HCT116 (cell line): ENCODE data around the gene MICAL3. TPM values are rescaled to one million over a fixed set of nuclear protein-coding genes. Genes with fewer than 3 reads are reported as not detected.

Experiments used
- ATAC-seq: fragments of 200-7000 bp; cut with Tn5 transposase; 2 replicates; pipeline ENCODE4 v1.9.1; 2020; ENCODE audit warnings: mild to moderate bottlenecking, moderate library complexity
- BruUV-seq: library from RNA; stranded (reverse); fragments of 400-500 nt; replicated peaks from 2 replicates; lab custom pipeline; 2021; lab: Mats Ljungman, UMichigan
- CTCF ChIA-PET: fragments of 300-600 bp; sonication (Branson Sonifier 250); formaldehyde crosslinking; loops from one replicate; lab custom pipeline; 2021; ENCODE audit warnings: antibody characterized with exemption; lab: Charles Lee
- POLR2A ChIA-PET: fragments of 300-600, 350-600 bp; sonication (Branson Sonifier 250); formaldehyde crosslinking; loops from one replicate; lab custom pipeline; 2021; ENCODE audit warnings: antibody characterized with exemption; lab: Charles Lee
- RAD21 ChIA-PET, 2 experiments: fragments of 300-600 bp; sonication (Branson Sonifier 250); formaldehyde crosslinking; loops; one replicate each; lab custom pipeline; 2023; ENCODE audit warnings: low total read pairs in 2 of 2; ENCODE audit not compliant: uncharacterized antibody in 2 of 2, unreplicated experiment in 2 of 2, low non-redundant PET in 1 of 2; lab: Charles Lee
- DNase-seq: peaks from one replicate; pipeline ENCODE4 v3.0.0-alpha.2; 2010; ENCODE audit warnings: low read depth, low spot score
- H2AFZ ChIP-seq: fragments of 200-600 bp; shearing (Covaris generic), sonication (generic); 2 replicates; pipeline ENCODE4 v1.6.1; 2017; ENCODE audit warnings: low read depth, mixed run types, mixed read lengths, antibody characterized with exemption, low read length; ENCODE audit not compliant: poor library complexity, severe bottlenecking
- H3K27ac ChIP-seq: 2 replicates; pipeline ENCODE4 v1.5.1; 2012; ENCODE audit warnings: low read depth, low read length
- H3K27me3 ChIP-seq: fragments of 200-600 bp; sonication (generic); 2 replicates; pipeline ENCODE4 v1.6.1; 2016; ENCODE audit warnings: mixed run types, low read length, mixed read lengths; ENCODE audit not compliant: insufficient read depth
- H3K36me3 ChIP-seq, 2 experiments: fragments of 200-500 bp in 1 of 2; fragments of 200-600 bp in 1 of 2; sonication (Bioruptor generic) in 1 of 2; sonication (generic) in 1 of 2; 2 replicates each; pipeline versions ENCODE4 v1.5.1 to v1.6.1; 2014 to 2016; ENCODE audit warnings: low read length in 2 of 2, inconsistent platforms in 1 of 2, mixed read lengths in 1 of 2, mixed run types in 1 of 2; ENCODE audit not compliant: insufficient read depth in 2 of 2, control insufficient read depth in 1 of 2
- H3K4me1 ChIP-seq, 2 experiments: fragments of 200-600 bp in 1 of 2; sonication (generic) in 1 of 2; 2 replicates each; pipeline versions ENCODE4 v1.5.1 to v1.6.1; 2012 to 2017; ENCODE audit warnings: low read length in 2 of 2, inconsistent platforms in 1 of 2, mild to moderate bottlenecking in 1 of 2, mixed read lengths in 1 of 2, mixed run types in 1 of 2, moderate library complexity in 1 of 2; ENCODE audit not compliant: insufficient read depth in 2 of 2, control insufficient read depth in 1 of 2
- H3K4me2 ChIP-seq: fragments of 200-600 bp; sonication (generic); 2 replicates; pipeline ENCODE4 v1.6.1; 2017; ENCODE audit warnings: mixed run types, low read length, mixed read lengths
- H3K4me3 ChIP-seq, 2 experiments: fragments of 200-600 bp in 1 of 2; sonication (generic) in 1 of 2; replicated peaks in 1 of 2; 2 replicates each; pipeline ENCODE4 v1.5.1; 2011 to 2016; ENCODE audit warnings: low read length in 2 of 2, control low read depth in 1 of 2, low read depth in 1 of 2, mild to moderate bottlenecking in 1 of 2, mixed read lengths in 1 of 2, mixed run types in 1 of 2
- H3K79me2 ChIP-seq: fragments of 200-600 bp; sonication (generic); 2 replicates; pipeline ENCODE4 v1.6.1; 2017; ENCODE audit warnings: mild to moderate bottlenecking, mixed run types, low read length, moderate library complexity, mixed read lengths; ENCODE audit not compliant: insufficient read depth
- H3K9ac ChIP-seq: fragments of 200-600 bp; sonication (generic); 2 replicates; pipeline ENCODE4 v1.6.1; 2016; ENCODE audit warnings: low read length, mixed read lengths
- H3K9me2 ChIP-seq: fragments of 200-600 bp; sonication (generic), shearing (Covaris generic); 2 replicates; pipeline ENCODE4 v1.6.1; 2017; ENCODE audit warnings: mixed run types, mild to moderate bottlenecking, moderate library complexity; ENCODE audit not compliant: insufficient read depth
- H3K9me3 ChIP-seq, 2 experiments: fragments of 200-500 bp in 1 of 2; fragments of 200-600 bp in 1 of 2; sonication (Bioruptor generic) in 1 of 2; sonication (generic) in 1 of 2; 2 replicates each; pipeline ENCODE4 v1.6.1; 2014 to 2017; ENCODE audit warnings: low read length in 2 of 2, mixed read lengths in 2 of 2, inconsistent platforms in 1 of 2, low read depth in 1 of 2, mild to moderate bottlenecking in 1 of 2, mixed run types in 1 of 2, moderate library complexity in 1 of 2; ENCODE audit not compliant: control insufficient read depth in 1 of 2, insufficient read depth in 1 of 2
- H4K20me1 ChIP-seq: fragments of 200-600 bp; sonication (generic), shearing (Covaris generic); 2 replicates; pipeline ENCODE4 v1.6.1; 2017; ENCODE audit warnings: mixed run types, mild to moderate bottlenecking, moderate library complexity; ENCODE audit not compliant: insufficient read depth
- ATF3 ChIP-seq: IDR thresholded peaks from 2 replicates; pipeline ENCODE4 v1.6.1; 2012
- CEBPB ChIP-seq: IDR thresholded peaks from 2 replicates; pipeline ENCODE4 v1.6.1; 2012; ENCODE audit warnings: low read depth
- CTCF ChIP-seq, 3 experiments: fragments of 200-600 bp in 1 of 3; sonication (generic) in 1 of 3; IDR thresholded peaks in 2 of 3; conservative IDR thresholded peaks in 1 of 3; 2 replicates each; pipeline ENCODE4 v1.5.1; 2012 to 2017; ENCODE audit warnings: low read depth in 2 of 3, low read length in 2 of 3, antibody characterized with exemption in 1 of 3, borderline replicate concordance in 1 of 3, control low read depth in 1 of 3, mild to moderate bottlenecking in 1 of 3, mixed read lengths in 1 of 3, mixed run types in 1 of 3, moderate library complexity in 1 of 3; ENCODE audit not compliant: insufficient read depth in 1 of 3
- EGR1 ChIP-seq: IDR thresholded peaks from 2 replicates; pipeline ENCODE4 v1.6.1; 2012; ENCODE audit warnings: low read depth
- EZH2 ChIP-seq: fragments of 200-600 bp; sonication (generic); IDR thresholded peaks from 2 replicates; pipeline ENCODE4 v1.6.1; 2017; ENCODE audit warnings: antibody characterized with exemption, mixed run types
- EZH2phosphoT487 ChIP-seq: fragments of 200-600 bp; IDR thresholded peaks from 2 replicates; pipeline ENCODE4 v1.6.1; 2018; ENCODE audit warnings: antibody characterized with exemption, borderline replicate concordance
- FOSL1 ChIP-seq: IDR thresholded peaks from 2 replicates; pipeline ENCODE4 v1.6.1; 2012; ENCODE audit warnings: low read depth
- JUND ChIP-seq: IDR thresholded peaks from 2 replicates; pipeline ENCODE4 v1.6.1; 2012
- MAX ChIP-seq: IDR thresholded peaks from 2 replicates; pipeline ENCODE4 v1.6.1; 2012
- POLR2A ChIP-seq: IDR thresholded peaks from 2 replicates; pipeline ENCODE4 v1.7.0; 2011; ENCODE audit warnings: borderline replicate concordance; ENCODE audit not compliant: insufficient read depth, insufficient read length; ENCODE audit errors: extremely low read depth
- POLR2AphosphoS5 ChIP-seq: IDR thresholded peaks from 2 replicates; pipeline ENCODE4 v1.6.1; 2011; ENCODE audit warnings: mild to moderate bottlenecking, low read depth, low read length, moderate library complexity
- RAD21 ChIP-seq: IDR thresholded peaks from 2 replicates; pipeline ENCODE4 v1.6.1; 2012; ENCODE audit warnings: low read depth, mild to moderate bottlenecking
- REST ChIP-seq: IDR thresholded peaks from 2 replicates; pipeline ENCODE4 v1.6.1; 2012; ENCODE audit warnings: low read depth
- SIN3A ChIP-seq: IDR thresholded peaks from 2 replicates; pipeline ENCODE4 v1.6.1; 2012; ENCODE audit warnings: low read depth
- SP1 ChIP-seq: IDR thresholded peaks from 2 replicates; pipeline ENCODE4 v1.6.1; 2012; ENCODE audit warnings: low read depth
- SRF ChIP-seq: IDR thresholded peaks from 2 replicates; pipeline ENCODE4 v1.6.1; 2012; ENCODE audit warnings: low read depth
- TCF7L2 ChIP-seq: IDR thresholded peaks from 2 replicates; pipeline ENCODE4 v1.7.0; 2011; ENCODE audit warnings: borderline replicate concordance, inconsistent platforms; ENCODE audit not compliant: insufficient read depth, insufficient read length; ENCODE audit errors: extremely low read depth
- YY1 ChIP-seq: IDR thresholded peaks from 2 replicates; pipeline ENCODE4 v1.6.1; 2011; ENCODE audit warnings: low read length, low read depth, moderate library complexity, mild to moderate bottlenecking; ENCODE audit not compliant: insufficient replicate concordance; ENCODE audit errors: extremely low read depth
- ZBTB33 ChIP-seq: IDR thresholded peaks from 2 replicates; pipeline ENCODE4 v1.6.1; 2011; ENCODE audit warnings: mild to moderate bottlenecking, low read length, moderate library complexity; ENCODE audit not compliant: insufficient replicate concordance; ENCODE audit errors: extremely low read depth
- ZNF274 ChIP-seq: fragments of 200-500 bp; sonication (Bioruptor generic); IDR thresholded peaks from 2 replicates; pipeline ENCODE4 v1.6.1; 2014; ENCODE audit warnings: mild to moderate bottlenecking, low read depth, low read length, inconsistent platforms
- intact Hi-C: fragments of 100-400 bp; cut with micrococcal nuclease; formaldehyde crosslinking; loops from 2 replicates; pipeline ENCODE4 v1.10.0; 2022
- total RNA-seq: library from RNA; stranded (reverse); gene quantifications from one replicate; pipeline ENCODE4 v1.2.1, GENCODE V29; 2021; ENCODE audit not compliant: unreplicated experiment

Gene MICAL3
- total RNA-seq, 1 experiment from 2014 or later = 30.8 TPM

GRCh38 chr22:17920992-17921650, 103.2 kb downstream of the MICAL3 start:
- ChIA-PET RAD21 (no interaction called here), POLR2A (no interaction called here), CTCF (interaction anchor here (1.8 kb wide), 1 partner anchor 155 kb away, joined by 4 read pairs; no protein-coding TSS in a partner anchor)
- Histone ChIP-seq H3K9me3 (no peaks in the 10 kb centered on the region), H3K4me3 (no peak overlapping the region), H3K27me3 (no peaks in the 10 kb centered on the region), H3K36me3 (no peaks in the 10 kb centered on the region), H3K4me2 (no peak overlapping the region), H4K20me1 (peaks cover 18% of the 10 kb centered on the region), H3K9ac (no peak overlapping the region), H3K79me2 (peaks cover 93% of the 10 kb centered on the region), H2AFZ (no peak overlapping the region), H3K4me1 (peaks cover 36 to 71% of the 10 kb centered on the region in 2 experiments), H3K9me2 (no peaks in the 10 kb centered on the region), H3K27ac (no peak overlapping the region)
- DNase-seq (no peak), ATAC-seq (no peak)
- BruUV-seq = no TSS peak
- no peak for TF ChIP-seq CEBPB
- TF ChIP-seq FOSL1 = no peak
- no peak for TF ChIP-seq RAD21
- TF ChIP-seq CTCF (IDR thresholded peaks at IDR 0.05 in 2 of 3, conservative IDR thresholded peaks at IDR 0.05 in 1 of 3; ENCODE audit: borderline replicate concordance in 1 of 3, insufficient read depth in 1 of 3, low read depth in 2 of 3, low read length in 2 of 3) = no peak
- no peak for TF ChIP-seq JUND
- TF ChIP-seq YY1 = no peak
- TF ChIP-seq EGR1 = no peak
- TF ChIP-seq TCF7L2 = no peak
- no peak for TF ChIP-seq ZNF274
- no peak for TF ChIP-seq POLR2AphosphoS5
- TF ChIP-seq ATF3 = no peak
- TF ChIP-seq SP1 = no peak
- TF ChIP-seq REST = no peak
- TF ChIP-seq MAX = no peak
- no peak for TF ChIP-seq SIN3A
- TF ChIP-seq POLR2A = no peak
- TF ChIP-seq EZH2 = no peak
- TF ChIP-seq SRF = no peak
- TF ChIP-seq ZBTB33 = no peak
- TF ChIP-seq EZH2phosphoT487 = no peak
- intact Hi-C loops = no loop called here
